OCI-M1 (cell line): Measurements from ENCODE around the gene HOXD4.
A peak's percentile ranks its signal among the peaks of the same experiment; 100 is the strongest.

Experiments used
- DNase-seq: peaks from one replicate; lab custom pipeline; 2025; lab: John Stamatoyannopoulos, UW

Gene HOXD4

DNA sequence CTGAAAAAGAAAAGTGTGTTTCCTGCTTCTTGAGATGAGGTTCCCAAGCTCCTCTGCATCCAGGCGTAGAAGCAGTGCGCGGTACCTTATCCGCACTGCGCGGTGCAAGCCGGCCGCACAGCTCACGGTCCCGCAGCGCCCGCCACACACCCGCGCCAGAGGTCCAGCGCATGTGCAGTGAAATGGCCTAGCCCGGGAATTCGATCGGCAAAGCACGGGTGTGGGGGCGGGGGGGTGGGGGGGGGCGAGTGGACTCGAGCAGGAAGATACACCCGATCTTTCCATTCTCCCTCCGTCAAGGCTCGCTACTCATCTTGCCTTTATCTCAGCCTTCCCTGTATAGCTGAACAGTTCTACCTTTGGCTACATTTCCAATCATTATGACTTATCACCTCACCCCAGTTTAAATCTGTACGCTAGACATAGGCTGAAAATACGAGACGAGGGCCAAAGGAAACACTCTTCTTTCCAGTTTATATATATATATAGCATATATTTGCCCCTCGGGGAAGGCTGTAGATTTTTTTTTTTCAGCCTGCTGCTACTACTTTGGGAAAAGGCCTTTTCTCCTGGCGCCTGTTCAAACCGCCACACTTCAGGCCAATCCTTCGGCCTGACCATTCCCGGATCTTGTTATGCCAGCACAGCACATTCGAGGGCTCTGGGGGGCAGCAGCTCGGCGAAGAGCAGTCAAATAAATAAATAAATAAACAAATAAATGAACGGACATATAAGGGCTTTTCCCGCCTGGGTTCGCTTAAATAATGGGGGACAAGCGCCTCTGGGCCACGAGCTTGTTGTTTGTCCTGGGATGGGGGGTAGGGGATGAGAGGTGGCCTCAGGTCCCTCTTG is 11.5 kb upstream of the HOXD4 start:
- no peak for DNase-seq

GRCh38 chr2:176140513-176141317 is 10.6 kb upstream of the HOXD4 start:
- DNase-seq = peak; percentile 93

- no peak for DNase-seq
These were observed 9.1 kb upstream of the HOXD4 start for GRCh38 chr2:176142281-176142680.

- no peak for DNase-seq
These were observed 6.0 kb upstream of the HOXD4 start for GRCh38 chr2:176145085-176145969.

- no peak for DNase-seq
These were observed 5.2 kb upstream of the HOXD4 start for GRCh38 chr2:176146101-176146500.

DNA sequence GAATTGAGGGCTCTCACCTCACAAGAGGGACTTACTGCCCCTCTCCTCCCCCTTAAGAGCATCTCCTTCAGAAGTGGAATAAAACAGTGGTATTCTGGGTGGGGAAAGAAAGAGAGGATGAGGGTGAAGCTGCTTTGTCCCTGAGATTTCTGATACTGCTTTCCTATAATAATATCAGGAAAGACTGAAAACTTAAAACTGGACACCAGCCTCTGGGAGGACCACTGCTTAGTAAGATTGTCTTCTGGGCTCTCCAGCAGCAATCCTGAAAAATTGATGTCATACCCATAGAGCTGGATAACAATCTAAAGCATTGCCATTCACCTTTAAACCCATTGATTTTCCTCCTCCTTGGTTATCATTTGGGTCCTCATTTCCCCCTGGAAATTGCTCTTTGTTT is 4.7 kb upstream of the HOXD4 start:
- DNase-seq = no peak

GRCh38 chr2:176147210-176147799 is 4.0 kb upstream of the HOXD4 start:
- no peak for DNase-seq

- DNase-seq = no peak
These were observed 3.4 kb upstream of the HOXD4 start for GRCh38 chr2:176147800-176148496.

DNA sequence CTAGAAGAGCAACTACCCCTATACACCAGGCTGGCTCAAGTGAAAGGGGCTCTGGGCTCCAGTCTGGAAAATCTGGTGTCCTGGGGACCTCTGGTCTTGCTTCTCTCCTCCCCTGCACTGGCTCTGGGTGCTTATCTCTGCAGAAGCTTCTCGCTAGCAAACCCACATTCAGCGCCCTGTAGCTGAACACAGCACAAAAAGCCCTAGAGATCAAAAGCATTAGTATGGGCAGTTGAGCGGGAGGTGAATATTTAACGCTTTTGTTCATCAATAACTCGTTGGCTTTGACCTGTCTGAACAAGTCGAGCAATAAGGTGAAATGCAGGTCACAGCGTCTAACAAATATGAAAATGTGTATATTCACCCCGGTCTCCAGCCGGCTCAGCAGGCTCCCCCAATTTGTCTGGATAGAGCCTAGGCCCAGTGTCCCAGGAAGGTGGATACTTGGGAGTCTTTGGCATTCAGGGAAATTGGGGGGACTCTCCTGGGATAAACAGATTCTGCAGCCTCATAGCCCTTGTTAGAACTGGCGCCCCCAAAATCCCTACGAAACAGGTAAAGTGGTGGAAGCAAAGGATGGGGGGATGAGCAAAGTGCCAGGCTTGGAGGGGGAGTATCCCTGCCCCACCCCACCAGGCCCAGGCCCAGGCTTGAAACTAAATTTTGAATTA is 2.5 kb upstream of the HOXD4 start:
- DNase-seq = no peak

DNA sequence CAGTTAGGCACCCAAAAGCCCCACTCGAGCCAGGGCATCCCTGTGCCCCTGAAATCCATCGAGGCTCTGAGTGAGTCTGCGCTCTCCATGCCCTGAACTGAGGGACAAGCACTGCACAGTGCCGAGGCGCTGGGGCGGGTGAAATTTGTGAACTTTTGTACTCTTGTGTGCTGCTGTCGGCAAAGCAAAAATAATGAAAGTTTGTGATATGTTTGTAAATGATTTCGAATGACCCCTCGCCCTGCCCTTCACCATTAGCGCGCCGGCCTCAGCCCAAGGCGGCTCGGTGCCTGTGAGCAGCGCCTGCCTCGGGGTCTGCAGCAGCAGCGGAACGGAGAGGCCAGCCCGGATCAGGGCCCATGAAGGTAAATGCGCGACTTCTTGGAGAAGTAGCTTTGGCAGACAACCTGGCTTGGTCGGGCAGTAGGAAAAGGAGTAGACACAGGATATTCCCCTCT is 1.8 kb upstream of the HOXD4 start:
- no peak for DNase-seq

DNA sequence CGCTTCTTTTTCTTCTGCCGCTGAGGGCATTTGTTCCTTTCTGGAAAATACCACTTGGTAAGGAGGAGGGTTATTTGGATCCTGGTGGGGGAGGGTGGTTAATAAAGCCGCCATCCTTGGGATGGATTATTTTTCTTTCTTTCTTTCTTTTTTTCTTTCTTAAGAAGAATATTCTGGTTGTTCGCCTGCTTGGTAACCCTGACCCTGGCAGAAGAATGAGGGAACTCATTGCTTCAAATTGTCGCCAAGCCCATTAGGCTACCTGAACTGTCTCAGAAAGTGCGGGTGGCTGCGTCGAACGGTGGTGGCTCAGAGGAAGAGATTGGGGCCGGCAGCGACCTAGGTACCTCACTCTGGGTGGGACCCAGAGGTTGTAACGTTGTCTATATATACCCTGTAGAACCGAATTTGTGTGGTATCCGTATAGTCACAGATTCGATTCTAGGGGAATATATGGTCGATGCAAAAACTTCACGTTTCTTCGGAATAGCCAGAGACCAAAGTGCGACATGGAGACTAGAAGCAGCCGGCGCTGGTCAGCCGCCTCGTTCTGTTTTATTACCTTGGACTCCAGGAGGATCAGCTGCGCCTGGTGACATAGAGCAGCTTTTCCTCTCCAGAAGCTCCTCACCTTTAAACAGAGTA is 1.3 kb upstream of the HOXD4 start:
- DNase-seq = no peak

DNA sequence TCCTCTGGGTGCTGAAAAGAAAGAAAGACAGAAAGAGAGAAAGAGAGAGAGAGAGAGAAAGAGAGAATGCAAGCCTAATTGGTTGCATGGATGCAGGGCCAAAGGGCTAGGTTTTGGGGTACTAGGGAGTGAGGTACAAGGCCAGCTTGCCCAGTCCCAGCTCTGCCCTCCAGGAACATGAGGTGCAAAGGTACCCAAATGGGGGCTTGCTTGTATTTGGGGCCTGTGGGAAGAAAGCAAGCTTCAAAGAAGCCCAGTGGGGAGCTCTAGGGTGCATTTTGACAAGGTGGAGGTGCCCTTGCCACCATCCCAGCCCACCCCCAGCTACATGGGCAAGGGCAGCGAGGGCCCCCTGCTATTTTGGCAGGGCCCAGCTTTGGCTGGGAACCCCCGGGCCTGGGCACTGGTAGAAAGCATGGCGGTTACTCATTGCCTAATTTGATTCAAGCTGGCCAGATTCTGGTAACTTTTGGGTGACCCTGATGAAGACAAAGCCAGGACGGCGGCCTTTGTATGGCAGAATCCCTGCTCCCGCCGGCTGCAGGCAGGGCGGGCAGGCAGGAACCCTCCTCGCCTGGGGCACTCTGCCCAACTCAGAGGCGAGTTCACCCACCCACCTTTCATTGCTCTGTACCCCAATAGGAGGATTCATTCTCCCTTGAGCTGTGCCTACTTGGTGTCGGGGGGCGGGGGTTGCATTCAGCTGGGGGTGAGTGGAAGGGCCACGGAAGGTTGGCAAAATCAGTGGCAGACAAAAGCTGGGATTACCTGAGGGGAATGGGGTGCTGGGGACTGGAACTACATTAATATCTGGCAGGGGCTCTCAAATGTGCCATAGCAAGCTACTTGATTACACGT is 537 bp upstream of the HOXD4 start:
- DNase-seq = no peak

DNA sequence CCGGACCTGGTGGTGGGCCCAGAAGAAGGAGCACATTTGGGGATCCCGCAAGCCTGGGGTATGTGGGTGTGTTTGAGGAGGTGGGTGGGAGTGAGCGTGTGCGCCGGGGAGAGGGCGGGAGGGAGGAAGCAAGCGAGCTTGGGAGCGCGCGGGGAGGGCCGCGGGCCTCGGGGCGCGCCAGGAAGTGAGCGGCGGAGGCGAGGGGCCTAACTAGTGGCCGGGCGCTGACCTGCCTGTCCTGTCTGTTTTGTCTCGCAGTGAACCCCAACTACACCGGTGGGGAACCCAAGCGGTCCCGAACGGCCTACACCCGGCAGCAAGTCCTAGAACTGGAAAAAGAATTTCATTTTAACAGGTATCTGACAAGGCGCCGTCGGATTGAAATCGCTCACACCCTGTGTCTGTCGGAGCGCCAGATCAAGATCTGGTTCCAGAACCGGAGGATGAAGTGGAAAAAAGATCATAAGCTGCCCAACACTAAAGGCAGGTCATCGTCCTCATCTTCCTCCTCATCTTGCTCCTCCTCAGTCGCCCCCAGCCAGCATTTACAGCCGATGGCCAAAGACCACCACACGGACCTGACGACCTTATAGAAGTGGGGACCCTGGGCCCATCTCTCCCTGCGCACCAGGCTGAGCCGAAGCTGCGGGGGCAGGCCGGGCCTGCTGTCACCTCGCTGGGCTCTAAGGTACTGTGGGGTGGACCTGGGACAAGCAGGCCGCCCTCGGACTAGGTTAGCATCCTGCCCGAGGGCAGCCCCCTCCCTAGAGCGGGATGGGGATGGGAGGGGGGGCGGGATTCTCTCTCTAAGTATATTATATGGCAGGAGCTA is 1.2 kb downstream of the HOXD4 start:
- no peak for DNase-seq

GRCh38 chr2:176154576-176155252 is 3.4 kb downstream of the HOXD4 start:
- DNase-seq = no peak

- DNase-seq = no peak
These were observed 4.2 kb downstream of the HOXD4 start for GRCh38 chr2:176155356-176156044.

DNA sequence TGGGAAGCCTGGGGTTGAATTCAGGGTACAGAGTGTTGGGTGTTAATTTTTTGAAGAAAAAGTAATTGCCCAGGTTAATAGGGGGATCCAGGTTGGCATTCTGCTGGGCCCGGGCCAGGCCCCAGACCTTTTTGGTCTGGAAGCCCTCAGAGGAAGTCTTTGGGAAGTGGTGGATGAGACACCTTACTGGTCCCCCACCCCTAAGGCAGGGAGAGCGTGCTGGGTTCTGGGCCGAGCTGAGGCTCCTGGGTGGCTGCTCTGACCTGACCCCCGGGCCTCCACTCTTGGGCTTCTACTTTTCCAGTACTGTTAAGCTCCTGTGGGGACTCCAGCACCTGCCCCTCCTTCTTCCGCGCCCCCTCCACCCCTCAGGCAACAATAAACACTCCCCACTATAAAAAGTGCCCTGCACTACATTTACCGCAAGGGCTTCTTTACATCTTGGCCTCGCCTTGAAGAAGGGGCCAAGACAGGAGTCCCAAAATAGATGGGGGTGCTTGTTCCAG is 5.0 kb downstream of the HOXD4 start:
- DNase-seq = no peak
